HepG2 (cell line): ENCODE data around the gene GRID1. TPM values are rescaled to one million over a fixed set of nuclear protein-coding genes. Genes with fewer than 3 reads are reported as not detected.

Experiments used
- ATAC-seq: fragments of 200-7000 bp; cut with Tn5 transposase; 3 replicates; pipeline ENCODE4 v1.9.1; 2020; ENCODE audit warnings: mild to moderate bottlenecking, moderate library complexity
- BruUV-seq: library from RNA; stranded (reverse); fragments of 400-500 nt; replicated peaks from 2 replicates; lab custom pipeline; 2021; lab: Mats Ljungman, UMichigan
- CTCF ChIA-PET: fragments of 300-600 bp; formaldehyde crosslinking; extraction: SDS; loops from one replicate; lab custom pipeline; 2021; ENCODE audit warnings: low total read pairs, inconsistent platforms, low intra/inter-chr PET ratio; lab: Yijun Ruan, JAX
- POLR2A ChIA-PET: fragments of 350-600 bp; sonication (Branson Sonifier 250); formaldehyde crosslinking; loops from one replicate; lab custom pipeline; 2020; ENCODE audit warnings: antibody characterized with exemption, inconsistent platforms; lab: Yijun Ruan, JAX
- DNase-seq: peaks from one replicate; pipeline ENCODE4 v3.0.0-alpha.2; 2015; ENCODE audit warnings: low spot score
- FAIRE-seq: peaks from 3 replicates; lab custom pipeline; 2011; peaks lifted over from hg19 to GRCh38; lab: Jason Lieb, UNC
- H2AFZ ChIP-seq: one replicate; pipeline ENCODE4 v1.6.1; 2011; ENCODE audit warnings: low read length, inconsistent platforms
- H3K27ac ChIP-seq: fragments of 300-600 bp; 3 replicates; pipeline ENCODE4 v1.8.0; 2011; ENCODE audit warnings: mixed run types, mild to moderate bottlenecking, mixed read lengths, low read length, inconsistent platforms; ENCODE audit not compliant: insufficient read depth; ENCODE audit errors: extremely low read length
- H3K27me3 ChIP-seq, 2 experiments: fragments of 200-600 bp in 1 of 2; 2 replicates in 1 of 2; 3 replicates in 1 of 2; pipeline versions ENCODE4 v1.6.0 to v1.8.0; 2011; ENCODE audit warnings: low read length in 2 of 2, mild to moderate bottlenecking in 2 of 2, moderate library complexity in 2 of 2, inconsistent platforms in 1 of 2; ENCODE audit not compliant: insufficient read depth in 2 of 2, control insufficient read depth in 1 of 2
- H3K36me3 ChIP-seq, 2 experiments: fragments of 200-600 bp in 1 of 2; replicated peaks in 1 of 2; 2 replicates in 1 of 2; 3 replicates in 1 of 2; pipeline versions ENCODE4 v1.5.1 to v1.8.0; 2011; ENCODE audit warnings: low read length in 2 of 2, inconsistent platforms in 1 of 2; ENCODE audit not compliant: insufficient read depth in 2 of 2, control insufficient read depth in 1 of 2
- H3K4me1 ChIP-seq: 2 replicates; pipeline ENCODE4 v1.5.1; 2012; ENCODE audit warnings: low read length, inconsistent platforms; ENCODE audit not compliant: insufficient read depth
- H3K4me2 ChIP-seq: 2 replicates; pipeline ENCODE4 v1.6.0; 2011; ENCODE audit warnings: low read depth, low read length, inconsistent platforms
- H3K4me3 ChIP-seq, 3 experiments: fragments of 200-600 bp in 1 of 3; sonication (generic), shearing (Covaris generic) in 1 of 3; replicated peaks in 1 of 3; 2 replicates each; pipeline ENCODE4 v1.5.1; 2011 to 2016; ENCODE audit warnings: low read length in 3 of 3, inconsistent platforms in 2 of 3, low read depth in 2 of 3, mild to moderate bottlenecking in 2 of 3, control low read depth in 1 of 3, mixed read lengths in 1 of 3; ENCODE audit not compliant: insufficient read depth in 1 of 3
- H3K79me2 ChIP-seq: one replicate; pipeline ENCODE4 v1.6.1; 2011; ENCODE audit warnings: low read length, inconsistent platforms; ENCODE audit not compliant: insufficient read depth
- H3K9ac ChIP-seq: 2 replicates; pipeline ENCODE4 v1.6.0; 2011; ENCODE audit warnings: mild to moderate bottlenecking, low read depth, low read length, inconsistent platforms; ENCODE audit not compliant: insufficient read depth
- H3K9me3 ChIP-seq: 2 replicates; pipeline ENCODE4 v1.5.1; 2012; ENCODE audit warnings: mild to moderate bottlenecking, low read length
- H4K20me1 ChIP-seq: 2 replicates; pipeline ENCODE4 v1.6.0; 2011; ENCODE audit warnings: inconsistent platforms, mild to moderate bottlenecking, low read length, moderate library complexity; ENCODE audit not compliant: insufficient read depth
- ARID2 ChIP-seq: sonication (generic); formaldehyde crosslinking; IDR thresholded peaks from 2 replicates; pipeline ENCODE4 v1.8.1; 2022; ENCODE audit warnings: mild to moderate bottlenecking, missing genetic modification reagents, borderline replicate concordance
- DZIP1 ChIP-seq: sonication (generic); formaldehyde crosslinking; IDR thresholded peaks from 2 replicates; pipeline ENCODE4 v1.5.0; 2020; ENCODE audit warnings: mild to moderate bottlenecking, missing genetic modification reagents
- GPN1 ChIP-seq: sonication (generic); formaldehyde crosslinking; IDR thresholded peaks from 2 replicates; pipeline ENCODE4 v1.5.1; 2020; ENCODE audit warnings: missing genetic modification reagents, borderline replicate concordance
- NRL ChIP-seq: sonication (generic); formaldehyde crosslinking; IDR thresholded peaks from 2 replicates; pipeline ENCODE4 v1.5.0; 2020; ENCODE audit warnings: missing genetic modification reagents, mild to moderate bottlenecking, moderate library complexity, borderline replicate concordance
- PITX1 ChIP-seq: sonication (generic); formaldehyde crosslinking; IDR thresholded peaks from 2 replicates; pipeline ENCODE4 v1.5.1; 2020; ENCODE audit warnings: mild to moderate bottlenecking, missing genetic modification reagents
- SKI ChIP-seq: fragments of 450-650 bp; IDR thresholded peaks from one replicate; pipeline ENCODE4 v1.6.1; 2018; ENCODE audit warnings: mild to moderate bottlenecking; ENCODE audit not compliant: partially characterized antibody
- SSRP1 ChIP-seq: IDR thresholded peaks from 2 replicates; pipeline ENCODE4 v1.6.1; 2016; ENCODE audit warnings: control low read depth
- ZKSCAN8 ChIP-seq: IDR thresholded peaks from 2 replicates; pipeline ENCODE4 v1.6.1; 2016; ENCODE audit warnings: borderline replicate concordance, missing genetic modification reagents, missing compliant biosample characterization
- ZNF317 ChIP-seq: sonication (generic); formaldehyde crosslinking; IDR thresholded peaks from 2 replicates; pipeline ENCODE4 v1.5.0; 2020; ENCODE audit warnings: mild to moderate bottlenecking, missing genetic modification reagents
- ZNF326 ChIP-seq: sonication (generic); formaldehyde crosslinking; IDR thresholded peaks from 2 replicates; pipeline ENCODE4 v1.4.0; 2020; ENCODE audit warnings: missing genetic modification reagents, borderline replicate concordance
- ZNF674 ChIP-seq: sonication (generic); formaldehyde crosslinking; IDR thresholded peaks from 2 replicates; pipeline ENCODE4 v1.5.0; 2020; ENCODE audit warnings: low read depth, mild to moderate bottlenecking, missing genetic modification reagents
- ZSCAN30 ChIP-seq: sonication (generic); formaldehyde crosslinking; IDR thresholded peaks from 2 replicates; pipeline ENCODE4 v1.5.0; 2020; ENCODE audit warnings: mild to moderate bottlenecking, missing genetic modification reagents
- WGBS: methylation state at CpG from one replicate; pipeline ENCODE4 v1.1.6; 2017; ENCODE audit warnings: low lambda C conversion rate; 5-methylcytosine and 5-hydroxymethylcytosine counted together
- in situ Hi-C: cut with HindIII; loops from 2 replicates; pipeline ENCODE4 v1.10.0; 2017; ENCODE audit warnings: low pct_unique_long_range_greater_than_20kb; ENCODE audit not compliant: extremely low pct_ligation_motif_present
- intact Hi-C: fragments of 100-400 bp; cut with micrococcal nuclease; formaldehyde crosslinking; loops from one replicate; pipeline ENCODE4 v1.10.0; 2022; ENCODE audit not compliant: unreplicated experiment
- polyA plus RNA-seq, 8 experiments: library from polyadenylated mRNA; depleted of rRNA in 3 of 8; stranded (reverse) in 7 of 8; unstranded in 1 of 8; fragments of >200 nt; fragmentation: Illumina TruSeq in 4 of 8; extraction: Trizol in 4 of 8; gene quantifications; 2 replicates each; pipeline versions ENCODE4 v1.2.1 to v1.2.3, GENCODE V29; 2011 to 2016; ENCODE audit warnings: low read depth in 4 of 8, missing spikeins in 1 of 8, mixed read lengths in 1 of 8; ENCODE audit not compliant: insufficient read depth in 1 of 8
- total RNA-seq, 5 experiments: library from RNA; depleted of rRNA; stranded (reverse); fragments of >200 nt; fragmentation: Illumina TruSeq; extraction: Trizol; gene quantifications; 2 replicates each; pipeline ENCODE4 v1.2.3, GENCODE V29; 2016; ENCODE audit warnings: low read depth in 1 of 5

GRID1 gene
- total and polyA plus RNA-seq, 2 of the 13 experiments (the other 11 are each of a cell fraction or from before 2014, with no cell fraction given), result 0.05 TPM; not detected in 1

- Histone ChIP-seq H3K4me3 (no peak overlapping the region), H3K27ac (no peak overlapping the region), H3K27me3 (peaks cover 3 to 6% of the 10 kb centered on the region in 2 experiments; a peak in 2 of 5 replicates), H3K4me2 (no peak overlapping the region)
- intact Hi-C loops, result no loop called here
- no peak for DNase-seq
- CTCF ChIA-PET, result no interaction called here
- POLR2A ChIA-PET, result no interaction called here
- TF ChIP-seq ZNF326 (no peak), SKI (no peak)
- TF ChIP-seq, all 625 proteins: peak for 0
- Histone ChIP-seq H3K4me1 (no peaks in the 10 kb centered on the region), H3K79me2 (no peaks in the 10 kb centered on the region), H2AFZ (no peak overlapping the region), H3K9ac (no peak overlapping the region), H3K9me3 (no peaks in the 10 kb centered on the region), H3K36me3 (no peaks in the 10 kb centered on the region), H4K20me1 (no peaks in the 10 kb centered on the region)
- BruUV-seq, result no TSS peak
- no peak for FAIRE-seq
- ATAC-seq, result no peak
- 17% methylated on average over 2 of the region's 3 CpGs for WGBS
- in situ Hi-C loops, result no loop called here
Measured at GRCh38 chr10:86113983-86114382, 252.6 kb downstream of the GRID1 start.

GRCh38 chr10:86113501-86113900, 253.1 kb downstream of the GRID1 start:
- H3K4me1 ChIP-seq, result no peaks in the 10 kb centered on the region
- FAIRE-seq (no peak), DNase-seq (no peak), ATAC-seq (no peak)
- H4K20me1 ChIP-seq, result no peaks in the 10 kb centered on the region
- no peak overlapping the region for H3K4me3 ChIP-seq
- H3K36me3 ChIP-seq, result no peaks in the 10 kb centered on the region
- no peaks in the 10 kb centered on the region for H3K9me3 ChIP-seq
- intact Hi-C loops (no loop called here), in situ Hi-C loops (no loop called here)
- no peak overlapping the region for H3K9ac ChIP-seq
- 0% methylated on average over 4 of the region's 4 CpGs for WGBS
- no TSS peak for BruUV-seq
- no peak overlapping the region for H3K27ac ChIP-seq
- no peak overlapping the region for H2AFZ ChIP-seq
- no peak overlapping the region for H3K4me2 ChIP-seq
- ChIA-PET CTCF (no interaction called here), POLR2A (no interaction called here)
- H3K27me3 ChIP-seq, result peaks cover 3 to 6% of the 10 kb centered on the region in 2 experiments; a peak in 2 of 5 replicates
- H3K79me2 ChIP-seq, result no peaks in the 10 kb centered on the region
- TF ChIP-seq ZNF674 (CRISPR knock-in tag), result no peak
- TF ChIP-seq GPN1, result no peak
- TF ChIP-seq DZIP1 (CRISPR knock-in tag), result no peak
- TF ChIP-seq PITX1 (CRISPR knock-in tag), result no peak
- TF ChIP-seq ARID2 (CRISPR knock-in tag), result no peak
- no peak for TF ChIP-seq ZNF317 (CRISPR knock-in tag)
- no peak for TF ChIP-seq ZSCAN30
- TF ChIP-seq ZKSCAN8 (CRISPR knock-in tag), result no peak
- no peak for TF ChIP-seq SSRP1 (CRISPR knock-in tag)
- no peak for TF ChIP-seq NRL (CRISPR knock-in tag)
